ENCODE data around the gene OBSCN.

Gene OBSCN

GRCh38 chr1:228370439-228370940 lies 162.6 kb downstream of the OBSCN start:
- TF ChIP-seq, protein P1, sequence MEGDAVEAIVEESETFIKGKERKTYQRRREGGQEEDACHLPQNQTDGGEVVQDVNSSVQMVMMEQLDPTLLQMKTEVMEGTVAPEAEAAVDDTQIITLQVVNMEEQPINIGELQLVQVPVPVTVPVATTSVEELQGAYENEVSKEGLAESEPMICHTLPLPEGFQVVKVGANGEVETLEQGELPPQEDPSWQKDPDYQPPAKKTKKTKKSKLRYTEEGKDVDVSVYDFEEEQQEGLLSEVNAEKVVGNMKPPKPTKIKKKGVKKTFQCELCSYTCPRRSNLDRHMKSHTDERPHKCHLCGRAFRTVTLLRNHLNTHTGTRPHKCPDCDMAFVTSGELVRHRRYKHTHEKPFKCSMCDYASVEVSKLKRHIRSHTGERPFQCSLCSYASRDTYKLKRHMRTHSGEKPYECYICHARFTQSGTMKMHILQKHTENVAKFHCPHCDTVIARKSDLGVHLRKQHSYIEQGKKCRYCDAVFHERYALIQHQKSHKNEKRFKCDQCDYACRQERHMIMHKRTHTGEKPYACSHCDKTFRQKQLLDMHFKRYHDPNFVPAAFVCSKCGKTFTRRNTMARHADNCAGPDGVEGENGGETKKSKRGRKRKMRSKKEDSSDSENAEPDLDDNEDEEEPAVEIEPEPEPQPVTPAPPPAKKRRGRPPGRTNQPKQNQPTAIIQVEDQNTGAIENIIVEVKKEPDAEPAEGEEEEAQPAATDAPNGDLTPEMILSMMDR (IDR thresholded peaks at IDR 0.05; ENCODE audit: low read length, missing control alignments), result no peak
- no peak for DNase-seq (ENCODE audit: low read depth)
- H3K4me3 ChIP-seq (replicated peaks; ENCODE audit: low read depth, low read length), result no peak overlapping the region

GRCh38 chr1:228370941-228371740 lies 163.3 kb downstream of the OBSCN start:
- no peak for DNase-seq (ENCODE audit: low read depth)
- no peak overlapping the region for H3K4me3 ChIP-seq (replicated peaks; ENCODE audit: low read depth, low read length)
- TF ChIP-seq, protein P1 (IDR thresholded peaks at IDR 0.05; ENCODE audit: low read length, missing control alignments), result no peak

- TF ChIP-seq, protein P1 (IDR thresholded peaks at IDR 0.05; ENCODE audit: low read length, missing control alignments), result no peak
- no peak overlapping the region for H3K4me3 ChIP-seq (replicated peaks; ENCODE audit: low read depth, low read length)
- DNase-seq (ENCODE audit: low read depth), result no peak
These were observed 163.9 kb downstream of the OBSCN start for GRCh38 chr1:228371741-228372182.

DNA sequence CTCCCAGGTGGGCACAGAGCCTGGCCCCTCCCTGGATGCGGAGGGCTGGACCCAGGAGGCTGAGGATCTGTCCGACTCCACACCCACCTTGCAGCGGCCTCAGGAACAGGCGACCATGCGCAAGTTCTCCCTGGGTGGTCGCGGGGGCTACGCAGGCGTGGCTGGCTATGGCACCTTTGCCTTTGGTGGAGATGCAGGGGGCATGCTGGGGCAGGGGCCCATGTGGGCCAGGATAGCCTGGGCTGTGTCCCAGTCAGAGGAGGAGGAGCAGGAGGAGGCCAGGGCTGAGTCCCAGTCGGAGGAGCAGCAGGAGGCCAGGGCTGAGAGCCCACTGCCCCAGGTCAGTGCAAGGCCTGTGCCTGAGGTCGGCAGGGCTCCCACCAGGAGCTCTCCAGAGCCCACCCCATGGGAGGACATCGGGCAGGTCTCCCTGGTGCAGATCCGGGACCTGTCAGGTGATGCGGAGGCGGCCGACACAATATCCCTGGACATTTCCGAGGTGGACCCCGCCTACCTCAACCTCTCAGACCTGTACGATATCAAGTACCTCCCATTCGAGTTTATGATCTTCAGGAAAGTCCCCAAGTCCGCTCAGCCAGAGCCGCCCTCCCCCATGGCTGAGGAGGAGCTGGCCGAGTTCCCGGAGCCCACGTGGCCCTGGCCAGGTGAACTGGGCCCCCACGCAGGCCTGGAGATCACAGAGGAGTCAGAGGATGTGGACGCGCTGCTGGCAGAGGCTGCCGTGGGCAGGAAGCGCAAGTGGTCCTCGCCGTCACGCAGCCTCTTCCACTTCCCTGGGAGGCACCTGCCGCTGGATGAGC lies 164.5 kb downstream of the OBSCN start:
- DNase-seq (ENCODE audit: low read depth), result no peak
- TF ChIP-seq, protein P1 (IDR thresholded peaks at IDR 0.05; ENCODE audit: low read length, missing control alignments), result no peak
- H3K4me3 ChIP-seq (replicated peaks; ENCODE audit: low read depth, low read length), result no peak overlapping the region

- TF ChIP-seq, protein P1 (IDR thresholded peaks at IDR 0.05; ENCODE audit: low read length, missing control alignments), result no peak
- no peak overlapping the region for H3K4me3 ChIP-seq (replicated peaks; ENCODE audit: low read depth, low read length)
- no peak for DNase-seq (ENCODE audit: low read depth)
These were observed 165.3 kb downstream of the OBSCN start for GRCh38 chr1:228373004-228373680.

DNA sequence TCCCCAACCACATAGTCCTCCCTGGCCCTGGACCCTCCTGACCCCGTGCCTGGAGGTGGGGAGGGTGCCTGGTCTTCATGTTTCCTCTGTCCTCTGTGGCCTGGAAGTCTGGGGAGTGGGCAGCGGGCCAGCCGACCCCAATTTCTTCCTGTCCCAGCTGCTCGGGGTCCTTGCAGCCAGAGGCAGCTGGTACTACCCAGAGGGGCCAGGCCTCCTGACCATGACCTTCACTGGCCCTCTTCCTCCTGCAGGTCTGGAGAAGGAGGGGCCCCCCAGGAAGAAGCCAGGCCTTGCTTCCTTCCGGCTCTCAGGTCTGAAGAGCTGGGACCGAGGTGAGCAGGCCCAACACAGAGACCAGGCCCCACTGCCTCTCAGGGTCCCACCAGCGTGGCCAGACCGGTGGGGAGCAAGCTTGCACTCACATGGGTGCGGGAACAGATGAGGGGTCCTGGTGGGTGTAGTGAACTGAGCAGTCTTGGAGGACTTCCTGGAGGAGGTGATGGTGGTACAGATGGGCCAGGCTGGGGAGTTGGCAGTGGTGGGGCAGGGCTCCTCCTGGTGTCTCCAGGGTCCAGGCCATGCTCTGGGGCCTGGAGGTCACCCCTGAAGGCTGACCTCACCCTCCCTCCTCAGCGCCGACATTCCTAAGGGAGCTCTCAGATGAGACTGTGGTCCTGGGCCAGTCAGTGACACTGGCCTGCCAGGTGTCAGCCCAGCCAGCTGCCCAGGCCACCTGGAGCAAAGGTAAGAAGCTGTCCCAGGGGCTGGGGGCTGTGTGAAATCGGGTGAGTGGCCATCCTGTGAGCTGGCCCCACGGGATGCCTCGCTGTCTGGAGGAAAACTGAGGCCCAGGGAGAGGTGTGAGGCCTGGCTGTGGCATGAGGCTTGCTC lies 166.1 kb downstream of the OBSCN start:
- no peak overlapping the region for H3K4me3 ChIP-seq (replicated peaks; ENCODE audit: low read depth, low read length)
- TF ChIP-seq, protein P1 (IDR thresholded peaks at IDR 0.05; ENCODE audit: low read length, missing control alignments), result no peak
- no peak for DNase-seq (ENCODE audit: low read depth)
